WTC11 (cell line): Measurements from ENCODE around the gene KIAA0753. TPM values are rescaled to one million over a fixed set of nuclear protein-coding genes. Genes with fewer than 3 reads are reported as not detected.

Source experiments
- ATAC-seq: fragments of 200-7000 bp; cut with Tn5 transposase; 2 replicates; pipeline ENCODE4 v1.10.0; 2021; ENCODE audit warnings: mild to moderate bottlenecking, moderate library complexity
- CTCF ChIA-PET: fragments of 300-600 bp; sonication (Branson Sonifier 250); formaldehyde crosslinking; loops from one replicate; lab custom pipeline; 2021; ENCODE audit warnings: antibody characterized with exemption; lab: Charles Lee
- POLR2A ChIA-PET: fragments of 350-600 bp; sonication (Branson Sonifier 250); formaldehyde crosslinking; loops from one replicate; lab custom pipeline; 2021; ENCODE audit warnings: antibody characterized with exemption; lab: Charles Lee
- DNase-seq: peaks from one replicate; pipeline ENCODE4 v3.0.0; 2021; ENCODE audit warnings: low spot score
- H3K27ac Mint-ChIP-seq: 2 replicates; pipeline ENCODE4 v1.8.0; 2021; ENCODE audit warnings: mixed read lengths
- H3K27me3 Mint-ChIP-seq: 2 replicates; pipeline ENCODE4 v1.8.0; 2021; ENCODE audit warnings: low read depth, mild to moderate bottlenecking, moderate library complexity, mixed read lengths
- H3K36me3 Mint-ChIP-seq: 2 replicates; pipeline ENCODE4 v1.8.0; 2021; ENCODE audit warnings: mixed read lengths
- H3K4me1 Mint-ChIP-seq: 2 replicates; pipeline ENCODE4 v1.8.0; 2022; ENCODE audit warnings: mixed read lengths
- H3K4me3 Mint-ChIP-seq: 2 replicates; pipeline ENCODE4 v1.8.0; 2021; ENCODE audit warnings: mild to moderate bottlenecking, moderate library complexity, mixed read lengths
- H3K9me3 Mint-ChIP-seq: 2 replicates; pipeline ENCODE4 v1.8.0; 2021; ENCODE audit warnings: mixed read lengths
- AFF4 ChIP-seq: sonication (generic); formaldehyde crosslinking; IDR thresholded peaks from 2 replicates; pipeline ENCODE4 v1.8.1; 2023; ENCODE audit warnings: mild to moderate bottlenecking, missing genetic modification reagents, borderline replicate concordance
- AR ChIP-seq: fragments of 250-450 bp; sonication (Bioruptor Pico); IDR thresholded peaks from 2 replicates; pipeline ENCODE4 v1.9.0; 2021; ENCODE audit warnings: mild to moderate bottlenecking
- CREB1 ChIP-seq: sonication (generic); formaldehyde crosslinking; IDR thresholded peaks from 2 replicates; pipeline ENCODE4 v1.8.0; 2023; ENCODE audit warnings: mild to moderate bottlenecking, missing genetic modification reagents
- GABPB1 ChIP-seq: sonication (generic); formaldehyde crosslinking; IDR thresholded peaks from 2 replicates; pipeline ENCODE4 v1.8.1; 2023; ENCODE audit warnings: mild to moderate bottlenecking, missing genetic modification reagents
- GRHL2 ChIP-seq: fragments of 250-450 bp; sonication (Bioruptor Pico); IDR thresholded peaks from 2 replicates; pipeline ENCODE4 v1.8.0; 2022; ENCODE audit warnings: mild to moderate bottlenecking, moderate library complexity; ENCODE audit not compliant: insufficient replicate concordance, severe bottlenecking
- IRF2 ChIP-seq: sonication (generic); formaldehyde crosslinking; IDR thresholded peaks from 2 replicates; pipeline ENCODE4 v1.8.0; 2022; ENCODE audit warnings: low read depth, missing genetic modification reagents, borderline replicate concordance
- OVOL2 ChIP-seq: fragments of 250-450 bp; sonication (Bioruptor Pico); IDR thresholded peaks from 2 replicates; pipeline ENCODE4 v1.9.0; 2021; ENCODE audit warnings: mild to moderate bottlenecking, borderline replicate concordance
- SP1 ChIP-seq: sonication (generic); formaldehyde crosslinking; conservative IDR thresholded peaks from 2 replicates; pipeline ENCODE4 v1.8.1; 2022; ENCODE audit warnings: missing genetic modification reagents
- TCF7 ChIP-seq: sonication (generic); formaldehyde crosslinking; IDR thresholded peaks from 2 replicates; pipeline ENCODE4 v1.8.0; 2022; ENCODE audit warnings: mild to moderate bottlenecking, low read depth, missing genetic modification reagents, moderate library complexity
- ZBTB21 ChIP-seq: sonication (generic); formaldehyde crosslinking; IDR thresholded peaks from 2 replicates; pipeline ENCODE4 v1.8.1; 2023; ENCODE audit warnings: mild to moderate bottlenecking, missing genetic modification reagents, borderline replicate concordance
- ZMAT4 ChIP-seq: fragments of 250-450 bp; sonication (Bioruptor Pico); IDR thresholded peaks from 2 replicates; pipeline ENCODE4 v1.9.0; 2021; ENCODE audit warnings: mild to moderate bottlenecking
- ZNF671 ChIP-seq: fragments of 250-450 bp; sonication (Bioruptor Pico); IDR thresholded peaks from 2 replicates; pipeline ENCODE4 v1.8.0; 2021; ENCODE audit warnings: mild to moderate bottlenecking
- ZSCAN18 ChIP-seq: fragments of 250-450 bp; sonication (Bioruptor Pico); IDR thresholded peaks from 2 replicates; pipeline ENCODE4 v2.1.2; 2022; ENCODE audit warnings: mild to moderate bottlenecking, moderate library complexity
- total RNA-seq: library from RNA; stranded (reverse); gene quantifications from 3 replicates; pipeline ENCODE4 v1.2.3, GENCODE V29; 2021
- TF ChIP-seq, protein P1 (sequence below): sonication (generic); formaldehyde crosslinking; IDR thresholded peaks from 2 replicates; pipeline ENCODE4 v1.8.0; 2022; ENCODE audit warnings: mild to moderate bottlenecking, missing genetic modification reagents
- TF ChIP-seq, protein P2 (sequence below): sonication (generic); formaldehyde crosslinking; IDR thresholded peaks from 2 replicates; pipeline ENCODE4 v1.8.1; 2023; ENCODE audit warnings: mild to moderate bottlenecking, moderate library complexity, missing genetic modification reagents
- TF ChIP-seq, protein P3 (sequence below): sonication (generic); formaldehyde crosslinking; IDR thresholded peaks from 2 replicates; pipeline ENCODE4 v1.8.1; 2023; ENCODE audit warnings: mild to moderate bottlenecking, missing genetic modification reagents, moderate library complexity

Gene KIAA0753
- total RNA-seq, 1 experiment from 2014 or later = 22.8 TPM

GRCh38 chr17:6588165-6588564 is 52.3 kb downstream of the KIAA0753 start:
- Mint-ChIP-seq H3K4me3 (no peak overlapping the region), H3K9me3 (peaks cover 16% of the 10 kb centered on the region), H3K27me3 (no peaks in the 10 kb centered on the region), H3K36me3 (peaks cover 68% of the 10 kb centered on the region), H3K4me1 (peaks cover 4% of the 10 kb centered on the region), H3K27ac (peak overlapping the region; percentile 20; the same call in 1 of the 2 replicates)
- ChIA-PET POLR2A (interaction anchor here (0.9 kb wide), 1 partner anchor 13 kb away, joined by 3 read pairs; no protein-coding TSS in a partner anchor), CTCF (interaction anchor here (1.0 kb wide), 1 partner anchor 11 kb away, joined by 3 read pairs; no protein-coding TSS in a partner anchor)
- ATAC-seq (no peak), DNase-seq (no peak)
- no peak for TF ChIP-seq TCF7
- no peak for TF ChIP-seq ZBTB21
- TF ChIP-seq, protein P1, sequence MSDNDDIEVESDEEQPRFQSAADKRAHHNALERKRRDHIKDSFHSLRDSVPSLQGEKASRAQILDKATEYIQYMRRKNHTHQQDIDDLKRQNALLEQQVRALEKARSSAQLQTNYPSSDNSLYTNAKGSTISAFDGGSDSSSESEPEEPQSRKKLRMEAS (CRISPR knock-in tag) = no peak
- no peak for TF ChIP-seq OVOL2 (CRISPR knock-in tag)
- TF ChIP-seq CREB1 (CRISPR knock-in tag) = no peak
- no peak for TF ChIP-seq ZMAT4 (CRISPR knock-in tag)
- no peak for TF ChIP-seq GRHL2 (CRISPR knock-in tag)
- no peak for TF ChIP-seq IRF2
- TF ChIP-seq, protein P2, sequence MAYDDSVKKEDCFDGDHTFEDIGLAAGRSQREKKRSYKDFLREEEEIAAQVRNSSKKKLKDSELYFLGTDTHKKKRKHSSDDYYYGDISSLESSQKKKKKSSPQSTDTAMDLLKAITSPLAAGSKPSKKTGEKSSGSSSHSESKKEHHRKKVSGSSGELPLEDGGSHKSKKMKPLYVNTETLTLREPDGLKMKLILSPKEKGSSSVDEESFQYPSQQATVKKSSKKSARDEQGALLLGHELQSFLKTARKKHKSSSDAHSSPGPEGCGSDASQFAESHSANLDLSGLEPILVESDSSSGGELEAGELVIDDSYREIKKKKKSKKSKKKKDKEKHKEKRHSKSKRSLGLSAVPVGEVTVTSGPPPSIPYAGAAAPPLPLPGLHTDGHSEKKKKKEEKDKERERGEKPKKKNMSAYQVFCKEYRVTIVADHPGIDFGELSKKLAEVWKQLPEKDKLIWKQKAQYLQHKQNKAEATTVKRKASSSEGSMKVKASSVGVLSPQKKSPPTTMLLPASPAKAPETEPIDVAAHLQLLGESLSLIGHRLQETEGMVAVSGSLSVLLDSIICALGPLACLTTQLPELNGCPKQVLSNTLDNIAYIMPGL (CRISPR knock-in tag) = no peak
- TF ChIP-seq, protein P3, sequence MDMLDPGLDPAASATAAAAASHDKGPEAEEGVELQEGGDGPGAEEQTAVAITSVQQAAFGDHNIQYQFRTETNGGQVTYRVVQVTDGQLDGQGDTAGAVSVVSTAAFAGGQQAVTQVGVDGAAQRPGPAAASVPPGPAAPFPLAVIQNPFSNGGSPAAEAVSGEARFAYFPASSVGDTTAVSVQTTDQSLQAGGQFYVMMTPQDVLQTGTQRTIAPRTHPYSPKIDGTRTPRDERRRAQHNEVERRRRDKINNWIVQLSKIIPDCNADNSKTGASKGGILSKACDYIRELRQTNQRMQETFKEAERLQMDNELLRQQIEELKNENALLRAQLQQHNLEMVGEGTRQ (CRISPR knock-in tag) = no peak
- no peak for TF ChIP-seq AR (CRISPR knock-in tag)
- TF ChIP-seq ZSCAN18 (CRISPR knock-in tag) = no peak
- no peak for TF ChIP-seq SP1 (CRISPR knock-in tag)
- TF ChIP-seq GABPB1 = no peak
- no peak for TF ChIP-seq AFF4 (CRISPR knock-in tag)
- TF ChIP-seq ZNF671 = no peak
